ENCODE measurements around the gene KCNJ9. TPM values are rescaled to one million over a fixed set of nuclear protein-coding genes. Genes with fewer than 3 reads are reported as not detected.

The KCNJ9 gene
- total RNA-seq, 1 donor from 2014 or later: under 0.01 TPM

GRCh38 chr1:160098852-160099561, 17.7 kb downstream of the KCNJ9 start:
- DNase-seq (ENCODE audit: low read depth) (peak; percentile 75), FAIRE-seq (no peak)
- TF ChIP-seq CTCF (IDR thresholded peaks at IDR 0.05; ENCODE audit: insufficient read depth, low read length, severe bottlenecking): no peak
- Histone ChIP-seq H3K36me3 (ENCODE audit: control insufficient read depth, insufficient read depth, low read length) (peaks cover 4% of the 10 kb centered on the region), H3K4me3 (ENCODE audit: low read depth, low read length) (peak overlapping the region; percentile 31), H3K27me3 (ENCODE audit: control insufficient read depth, insufficient read depth, low read length) (no peaks in the 10 kb centered on the region)

- Histone ChIP-seq H3K4me3 (ENCODE audit: low read depth, low read length) (no peak overlapping the region), H3K36me3 (ENCODE audit: control insufficient read depth, insufficient read depth, low read length) (peaks cover under 1% of the 10 kb centered on the region), H3K27me3 (ENCODE audit: control insufficient read depth, insufficient read depth, low read length) (no peaks in the 10 kb centered on the region)
- TF ChIP-seq CTCF (IDR thresholded peaks at IDR 0.05; ENCODE audit: insufficient read depth, low read length, severe bottlenecking): no peak
- DNase-seq (ENCODE audit: low read depth) (no peak), FAIRE-seq (no peak)
Observed at GRCh38 chr1:160099716-160100375, 18.5 kb downstream of the KCNJ9 start.

- no peak for FAIRE-seq
Observed at GRCh38 chr1:160101037-160101716, 19.8 kb downstream of the KCNJ9 start.

GRCh38 chr1:160101717-160102522, 20.6 kb downstream of the KCNJ9 start:
- H3K27me3 ChIP-seq (ENCODE audit: control insufficient read depth, insufficient read depth, low read length): no peaks in the 10 kb centered on the region
- TF ChIP-seq CTCF (IDR thresholded peaks at IDR 0.05; ENCODE audit: insufficient read depth, low read length, severe bottlenecking): no peak
- H3K36me3 ChIP-seq (ENCODE audit: control insufficient read depth, insufficient read depth, low read length): no peaks in the 10 kb centered on the region
- FAIRE-seq (no peak), DNase-seq (ENCODE audit: low read depth) (no peak)
- no peak overlapping the region for H3K4me3 ChIP-seq (ENCODE audit: low read depth, low read length)

More at GRCh38 chr1:160101037-160101716, 19.8 kb downstream of the KCNJ9 start:
- no peak overlapping the region for H3K4me3 ChIP-seq (ENCODE audit: low read depth, low read length)
- no peaks in the 10 kb centered on the region for H3K36me3 ChIP-seq (ENCODE audit: control insufficient read depth, insufficient read depth, low read length)
- H3K27me3 ChIP-seq (ENCODE audit: control insufficient read depth, insufficient read depth, low read length): no peaks in the 10 kb centered on the region
- DNase-seq (ENCODE audit: low read depth): peak; percentile 50
- TF ChIP-seq CTCF (IDR thresholded peaks at IDR 0.05; ENCODE audit: insufficient read depth, low read length, severe bottlenecking): peak; percentile 98

GRCh38 chr1:160103658-160104408, 22.5 kb downstream of the KCNJ9 start:
- H3K4me3 ChIP-seq (ENCODE audit: low read depth, low read length): no peak overlapping the region
- H3K27me3 ChIP-seq (ENCODE audit: control insufficient read depth, insufficient read depth, low read length): no peaks in the 10 kb centered on the region
- no peaks in the 10 kb centered on the region for H3K36me3 ChIP-seq (ENCODE audit: control insufficient read depth, insufficient read depth, low read length)
- DNase-seq (ENCODE audit: low read depth): no peak
- no peak for FAIRE-seq
- no peak for TF ChIP-seq CTCF (IDR thresholded peaks at IDR 0.05; ENCODE audit: insufficient read depth, low read length, severe bottlenecking)

All from bronchial epithelial cell (primary cell).